Epidermal melanocyte (primary cell): Measurements from ENCODE around the gene GNPNAT1.
"Not testable (repeated sequence)": the region's sequence is repeated elsewhere in the genome, so short reads cannot be mapped to it uniquely, and the experiment has no call there.

ENCODE experiments used
- DNase-seq: peaks from one replicate; pipeline ENCODE4 v3.0.0; 2011; ENCODE audit warnings: low spot score; ENCODE audit not compliant: insufficient read length

GNPNAT1 gene

DNA sequence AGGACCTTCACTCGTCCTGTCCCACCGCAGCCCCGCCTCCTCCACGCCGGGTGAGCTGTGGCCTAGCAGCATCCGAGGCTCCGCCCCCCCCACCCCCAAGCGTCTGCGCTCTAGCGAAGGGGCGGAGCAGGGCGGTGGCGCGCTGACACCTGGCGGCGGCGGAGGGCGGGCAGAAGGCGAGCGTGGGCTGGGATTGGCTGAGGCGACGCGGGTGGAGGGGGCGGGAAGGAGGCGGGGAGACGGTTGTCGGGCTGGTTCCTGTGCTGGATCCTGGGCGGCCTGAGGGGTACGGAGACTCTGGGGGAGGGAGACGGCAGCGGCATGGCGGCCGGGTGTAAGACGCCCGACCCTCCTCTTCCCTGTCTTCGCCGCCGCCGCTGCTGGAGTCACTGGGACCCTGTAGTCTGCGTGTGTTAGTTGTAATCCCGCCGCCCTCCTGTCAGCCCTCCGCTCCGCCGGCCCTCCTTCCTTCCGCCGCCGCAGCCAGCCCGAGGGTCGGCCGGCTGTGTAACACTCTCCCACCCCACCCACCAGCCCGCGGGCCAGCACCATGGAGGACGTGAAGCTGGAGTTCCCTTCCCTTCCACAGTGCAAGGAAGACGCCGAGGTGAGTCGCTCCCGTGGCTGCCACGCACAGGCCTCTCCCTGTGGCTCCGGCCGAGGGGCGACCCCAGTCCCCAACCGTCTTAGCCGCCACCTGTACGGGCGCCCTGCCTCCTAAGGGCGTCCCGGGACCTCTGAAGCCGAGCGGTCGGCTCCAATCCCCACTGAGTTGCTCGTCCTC lies 61.3 kb downstream of the GNPNAT1 start, which contains the start of gene STYX:
Gene STYX, plus strand, starts transcription at position 242 of the 784 bp plus-strand sequence. Its CDS starts 309 bp downstream, at position 551.
- DNase-seq: peak; percentile 32

DNA sequence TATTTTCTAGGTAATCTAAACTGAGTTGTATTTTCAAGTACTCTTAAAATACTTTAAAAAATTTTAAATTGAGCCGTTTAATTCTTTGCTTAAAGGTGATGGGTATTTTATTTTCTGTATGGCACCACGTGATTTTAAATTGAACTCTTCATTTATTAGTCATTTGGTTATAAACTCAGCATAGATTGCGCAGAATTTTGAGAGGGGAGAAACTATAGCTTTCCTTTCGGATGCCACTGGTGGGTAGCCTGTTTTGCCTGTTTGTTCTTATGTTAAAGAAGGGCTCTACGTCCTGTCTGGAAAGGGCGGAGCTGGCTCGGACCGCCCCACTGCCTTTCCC lies 61.9 kb downstream of the GNPNAT1 start:
- no peak for DNase-seq

DNA sequence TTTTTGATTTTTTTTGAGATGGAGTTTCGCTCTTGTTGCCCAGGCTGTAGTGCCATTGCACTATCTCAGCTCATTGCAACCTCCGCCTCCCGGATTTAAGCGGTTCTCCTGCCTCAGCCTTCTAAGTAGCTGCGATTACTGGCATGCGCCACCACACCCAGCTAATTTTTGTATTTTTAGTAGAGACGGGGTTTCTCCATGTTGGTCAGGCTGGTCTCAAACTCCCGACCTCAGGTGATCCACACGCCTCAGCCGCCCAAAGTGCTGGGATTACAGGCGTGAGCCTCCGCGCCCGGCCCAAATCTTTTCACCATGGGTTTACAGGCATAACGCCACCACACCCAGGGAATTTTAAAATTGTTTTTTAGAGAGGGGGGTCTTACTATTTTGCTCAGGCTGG lies 62.4 kb downstream of the GNPNAT1 start:
- DNase-seq: not testable (repeated sequence)

DNA sequence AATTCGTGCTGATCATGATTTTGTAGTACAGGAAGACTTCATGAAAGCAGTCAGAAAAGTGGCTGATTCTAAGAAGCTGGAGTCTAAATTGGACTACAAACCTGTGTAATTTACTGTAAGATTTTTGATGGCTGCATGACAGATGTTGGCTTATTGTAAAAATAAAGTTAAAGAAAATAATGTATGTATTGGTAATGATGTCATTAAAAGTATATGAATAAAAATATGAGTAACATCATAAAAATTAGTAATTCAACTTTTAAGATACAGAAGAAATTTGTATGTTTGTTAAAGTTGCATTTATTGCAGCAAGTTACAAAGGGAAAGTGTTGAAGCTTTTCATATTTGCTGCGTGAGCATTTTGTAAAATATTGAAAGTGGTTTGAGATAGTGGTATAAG lies 63.9 kb downstream of the GNPNAT1 start:
- not testable (repeated sequence) for DNase-seq
